ENCODE data around the gene PLEKHA4. TPM values are rescaled to one million over a fixed set of nuclear protein-coding genes. Genes with fewer than 3 reads are reported as not detected.

Gene PLEKHA4
- total and polyA plus RNA-seq, 9 of the 15 experiments (the other 6 are each of a cell fraction or from before 2014, with no cell fraction given), result 0.07 to 30.8 (median 11.4) TPM

- no peak for TF ChIP-seq JUN (IDR thresholded peaks at IDR 0.05; ENCODE audit: borderline replicate concordance, low read depth, low read length)
- 0 out of 2 replicates have a peak, but pooled peaks have one; percentile 29 for TF ChIP-seq JUN (CRISPR knock-in tag; IDR thresholded peaks at IDR 0.05; ENCODE audit: borderline replicate concordance)
- peak; percentile 53; the same call in 1 of the 2 replicates for TF ChIP-seq ZBTB2 (IDR thresholded peaks at IDR 0.05)
- 0 out of 2 replicates have a peak, but pooled peaks have one; percentile 47 for TF ChIP-seq TRIM25 (IDR thresholded peaks at IDR 0.05; ENCODE audit: borderline replicate concordance)
- peak; percentile 65; the same call in 1 of the 2 replicates for TF ChIP-seq HLTF (IDR thresholded peaks at IDR 0.05)
- TF ChIP-seq NKRF (IDR thresholded peaks at IDR 0.05; ENCODE audit: borderline replicate concordance), result 0 out of 2 replicates have a peak, but pooled peaks have one; percentile 22
- TF ChIP-seq NFE2 (IDR thresholded peaks at IDR 0.05; ENCODE audit: low read depth), result no peak
- TF ChIP-seq ZNF316 (IDR thresholded peaks at IDR 0.05), result peak; percentile 13; the same call in 1 of the 2 replicates
- TF ChIP-seq SRSF3 (IDR thresholded peaks at IDR 0.05; ENCODE audit: insufficient read depth, low read length), result no peak
- TF ChIP-seq BCOR (IDR thresholded peaks at IDR 0.05), result peak; percentile 34; the same call in 1 of the 2 replicates
- TF ChIP-seq LARP7 (IDR thresholded peaks at IDR 0.05), result peak; percentile 78; the same call in 1 of the 2 replicates
- TF ChIP-seq ZNF609 (CRISPR knock-in tag; IDR thresholded peaks at IDR 0.05; ENCODE audit: borderline replicate concordance), result no peak
- TF ChIP-seq EHMT2 (IDR thresholded peaks at IDR 0.05), result peak; percentile 47; the same call in 1 of the 2 replicates
- TF ChIP-seq HOMEZ (CRISPR knock-in tag; IDR thresholded peaks at IDR 0.05), result no peak
Measured at GRCh38 chr19:48821633-48822032, 46.8 kb downstream of the PLEKHA4 start (continued).
